T-helper 22 cell (primary cell): ENCODE data around the gene C9orf50.
"Not testable (repeated sequence)": the region's sequence is repeated elsewhere in the genome, so short reads cannot be mapped to it uniquely, and the experiment has no call there.

Experiments used
- DNase-seq: peaks from one replicate; pipeline ENCODE4 v3.0.0-alpha.2; 2020; ENCODE audit warnings: low read depth

C9orf50 gene, protein sequence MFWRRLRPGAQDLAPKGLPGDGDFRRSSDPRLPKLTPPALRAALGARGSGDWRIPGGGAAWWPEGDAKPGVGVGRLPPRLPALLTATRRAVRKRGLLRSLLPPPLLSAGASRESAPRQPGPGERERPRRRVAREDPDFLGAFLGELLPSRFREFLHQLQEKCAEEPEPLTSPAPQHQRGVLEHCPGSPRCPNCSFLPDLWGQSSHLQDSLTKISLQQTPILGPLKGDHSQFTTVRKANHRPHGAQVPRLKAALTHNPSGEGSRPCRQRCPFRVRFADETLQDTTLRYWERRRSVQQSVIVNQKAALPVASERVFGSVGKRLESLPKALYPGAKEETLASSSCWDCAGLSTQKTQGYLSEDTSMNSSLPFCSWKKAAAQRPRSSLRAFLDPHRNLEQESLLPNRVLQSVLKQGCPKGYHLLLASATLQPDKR

DNA sequence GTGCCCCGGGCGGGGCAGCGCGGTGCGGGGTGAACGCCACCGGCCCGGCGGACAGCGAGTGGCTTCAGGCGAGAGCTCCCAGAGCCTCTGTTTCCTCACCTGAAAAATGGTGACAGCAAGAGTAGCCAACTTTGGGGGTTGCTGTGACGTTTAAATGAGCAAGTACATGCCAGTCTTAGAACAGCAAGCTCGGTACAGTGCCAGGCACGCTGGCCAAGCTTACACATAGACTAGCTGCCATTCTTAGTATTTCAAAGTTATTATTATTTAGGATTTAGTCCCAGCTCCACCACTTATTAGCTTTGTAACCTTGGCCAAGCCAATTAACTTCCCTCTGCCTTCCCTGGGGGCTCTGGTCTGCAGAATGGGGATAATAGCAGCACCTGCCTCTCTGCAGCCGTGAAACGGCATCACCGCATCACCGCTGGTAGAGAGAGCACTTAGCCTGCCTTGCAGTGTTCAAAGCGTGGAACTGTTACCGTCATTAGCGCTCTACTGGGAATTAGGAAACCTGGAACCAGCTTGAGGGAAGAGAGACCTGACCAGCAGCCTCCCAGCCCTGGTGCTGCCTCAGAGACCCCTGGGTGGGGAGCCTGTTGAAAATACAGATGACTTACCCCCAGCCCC is at the start of gene C9orf50:
Gene C9orf50, minus strand, starts transcription at position 433 of the 627 bp plus-strand sequence. CDS start 527 bp downstream, outside the sequence.
- DNase-seq, result no peak

DNA sequence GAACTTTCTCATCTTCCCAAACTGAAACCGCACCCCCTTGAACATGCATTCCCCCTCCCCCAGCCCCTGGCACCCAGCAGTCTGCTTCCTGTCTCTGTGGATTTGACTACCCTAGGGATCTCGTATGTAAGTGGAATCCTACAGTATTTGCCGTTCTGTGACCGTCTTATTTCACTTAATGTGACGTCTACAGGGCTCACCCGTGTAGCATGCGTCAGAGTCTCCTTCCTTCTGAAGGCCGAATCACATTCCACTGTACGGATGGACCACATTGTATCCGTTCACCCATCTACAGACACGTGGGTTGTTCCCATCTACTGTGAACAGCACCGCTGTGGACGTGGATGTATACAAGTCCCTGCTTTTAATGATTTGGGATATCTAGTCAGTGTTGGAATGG is 49.0 kb upstream of the C9orf50 start:
- no peak for DNase-seq

DNA sequence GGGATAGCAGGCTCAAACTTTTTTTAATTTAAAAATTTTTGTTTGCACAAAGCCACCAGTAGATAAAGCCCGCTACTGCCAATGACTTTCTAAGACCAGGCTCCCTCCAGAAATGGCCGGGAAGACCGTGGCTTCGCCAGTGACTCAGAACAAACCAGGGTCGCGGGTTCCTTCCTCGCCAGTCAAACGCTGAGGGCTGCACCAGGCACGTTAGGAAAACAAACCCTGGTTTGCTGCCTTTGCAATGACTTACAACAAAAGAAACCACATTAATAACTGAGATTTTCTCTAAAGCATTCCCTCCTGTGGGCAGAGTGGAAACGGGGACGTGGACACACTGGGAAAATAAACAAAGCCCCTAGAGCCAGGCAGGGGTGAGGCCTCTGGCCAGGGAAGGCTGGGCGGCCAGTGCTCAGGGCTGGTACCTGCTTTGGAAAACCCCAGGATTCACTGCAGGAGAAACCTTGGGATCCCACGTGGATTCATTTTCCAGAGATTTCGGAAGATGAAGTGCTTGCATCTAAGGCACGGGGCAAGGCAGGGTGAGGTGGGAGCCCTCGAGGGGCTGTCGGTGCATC is 48.3 kb upstream of the C9orf50 start:
- DNase-seq, result no peak

DNA sequence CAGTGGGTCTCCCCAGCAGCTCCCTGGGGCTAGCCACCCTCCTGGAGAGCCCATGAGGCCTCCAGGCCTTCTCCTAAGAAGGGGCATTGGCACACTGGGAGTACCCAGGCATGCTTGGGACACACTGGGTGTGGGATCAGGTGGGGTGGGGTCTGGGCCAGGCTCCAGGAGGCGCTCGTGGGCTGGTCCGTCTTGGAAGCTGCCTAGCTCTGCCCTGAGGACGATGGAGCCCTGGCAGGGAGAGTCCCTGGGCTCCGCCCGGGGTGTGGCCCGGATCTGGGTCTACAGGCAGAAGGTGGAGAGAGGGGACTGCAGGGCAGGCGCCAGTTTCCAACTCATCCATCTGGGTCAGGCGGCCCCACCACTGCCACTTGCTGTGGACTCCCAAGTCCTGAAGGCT is 46.9 kb upstream of the C9orf50 start:
- DNase-seq, result no peak

DNA sequence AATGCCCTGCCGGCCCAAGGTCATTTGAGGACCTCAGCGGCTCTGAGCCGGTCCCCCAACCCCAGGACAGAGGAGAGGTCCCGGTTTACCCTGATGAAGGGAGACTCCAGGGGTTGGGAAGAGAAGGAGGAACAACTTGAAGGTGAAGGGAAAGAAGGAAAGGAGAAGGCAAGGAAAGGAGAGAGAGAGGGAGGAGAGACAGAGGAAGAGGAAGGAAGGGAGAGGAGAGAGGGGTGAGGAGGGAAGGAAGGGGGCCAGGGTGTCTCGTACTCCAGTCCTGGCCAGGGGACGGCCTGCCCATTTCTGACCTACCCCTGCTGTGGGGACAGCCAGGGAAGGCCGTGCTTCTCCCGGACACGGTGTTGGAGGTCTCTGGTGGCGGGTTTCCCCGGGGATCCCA is 46.5 kb upstream of the C9orf50 start:
- no peak for DNase-seq

DNA sequence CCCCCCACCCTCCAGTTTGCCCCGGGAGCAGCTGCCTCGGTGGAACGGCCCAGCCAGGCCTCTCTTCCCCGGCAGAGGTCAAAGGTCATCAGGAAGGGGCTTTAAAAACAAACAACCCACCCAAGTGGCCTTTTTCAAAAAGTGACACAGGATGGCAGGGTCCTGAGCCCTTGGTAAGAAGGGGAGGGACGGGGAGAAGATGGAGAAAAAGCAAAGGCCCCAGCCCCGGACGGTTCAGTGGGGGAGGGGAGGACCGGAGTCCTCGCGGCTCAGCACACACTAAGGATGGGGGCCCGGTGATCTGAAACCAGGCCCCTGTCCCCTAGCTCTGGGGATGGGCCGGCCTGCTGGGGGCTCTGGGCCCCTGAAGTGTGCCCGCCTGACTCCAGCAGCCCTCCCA is 45.7 kb upstream of the C9orf50 start:
- DNase-seq, result no peak

DNA sequence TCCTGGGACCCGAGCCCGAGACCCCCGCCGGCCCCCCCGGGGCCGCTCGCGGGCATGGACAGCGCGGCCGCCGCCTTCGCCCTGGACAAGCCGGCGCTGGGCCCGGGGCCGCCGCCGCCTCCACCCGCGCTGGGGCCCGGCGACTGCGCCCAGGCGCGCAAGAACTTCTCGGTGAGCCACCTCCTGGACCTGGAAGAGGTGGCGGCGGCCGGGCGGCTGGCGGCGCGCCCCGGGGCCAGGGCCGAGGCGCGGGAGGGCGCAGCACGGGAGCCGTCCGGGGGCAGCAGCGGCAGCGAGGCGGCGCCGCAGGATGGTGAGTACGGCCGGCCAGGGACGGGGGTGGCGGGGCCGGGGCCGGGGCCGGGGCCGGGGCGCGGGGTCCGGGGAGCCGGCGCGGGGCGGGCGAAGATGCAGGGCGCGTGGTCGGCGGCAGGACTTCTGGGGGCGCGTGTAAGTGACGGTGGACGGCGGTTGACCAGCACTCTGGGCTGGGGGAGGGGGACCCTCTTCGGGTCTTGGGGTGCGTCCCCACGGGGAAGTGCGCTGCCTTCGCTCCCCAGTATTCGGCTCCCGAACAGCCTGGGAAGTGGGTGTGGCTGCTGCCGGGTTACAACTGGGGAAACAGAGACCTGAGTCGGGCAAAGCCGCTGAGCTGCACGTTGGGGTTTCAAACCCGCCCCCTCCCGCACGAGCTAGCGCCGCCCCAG is 45.1 kb upstream of the C9orf50 start:
- DNase-seq, result no peak

DNA sequence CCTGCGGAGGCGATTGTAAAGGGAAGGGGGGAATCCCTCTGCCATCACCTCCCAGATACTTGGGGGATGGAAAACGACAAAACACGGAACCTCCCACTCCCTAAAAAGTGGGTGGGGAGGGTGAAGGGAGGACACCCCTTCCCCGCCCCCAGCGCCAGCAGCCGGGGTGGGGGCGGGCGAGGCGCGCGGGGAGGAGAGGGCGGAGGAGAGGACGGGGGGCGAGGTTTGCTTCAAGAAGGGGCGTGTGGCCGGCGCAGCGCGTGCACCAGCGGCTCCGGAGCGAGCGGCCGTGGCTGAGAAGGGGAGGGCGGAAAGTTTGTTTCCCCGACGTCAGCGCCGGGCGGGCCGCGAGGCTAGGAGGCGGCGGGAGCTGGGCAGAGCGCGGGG is 44.5 kb upstream of the C9orf50 start, which contains the start of gene PRRX2:
Gene PRRX2, plus strand, starts transcription at position 259 of the 387 bp plus-strand sequence. CDS start 221 bp downstream, outside the sequence.
- DNase-seq, result no peak

DNA sequence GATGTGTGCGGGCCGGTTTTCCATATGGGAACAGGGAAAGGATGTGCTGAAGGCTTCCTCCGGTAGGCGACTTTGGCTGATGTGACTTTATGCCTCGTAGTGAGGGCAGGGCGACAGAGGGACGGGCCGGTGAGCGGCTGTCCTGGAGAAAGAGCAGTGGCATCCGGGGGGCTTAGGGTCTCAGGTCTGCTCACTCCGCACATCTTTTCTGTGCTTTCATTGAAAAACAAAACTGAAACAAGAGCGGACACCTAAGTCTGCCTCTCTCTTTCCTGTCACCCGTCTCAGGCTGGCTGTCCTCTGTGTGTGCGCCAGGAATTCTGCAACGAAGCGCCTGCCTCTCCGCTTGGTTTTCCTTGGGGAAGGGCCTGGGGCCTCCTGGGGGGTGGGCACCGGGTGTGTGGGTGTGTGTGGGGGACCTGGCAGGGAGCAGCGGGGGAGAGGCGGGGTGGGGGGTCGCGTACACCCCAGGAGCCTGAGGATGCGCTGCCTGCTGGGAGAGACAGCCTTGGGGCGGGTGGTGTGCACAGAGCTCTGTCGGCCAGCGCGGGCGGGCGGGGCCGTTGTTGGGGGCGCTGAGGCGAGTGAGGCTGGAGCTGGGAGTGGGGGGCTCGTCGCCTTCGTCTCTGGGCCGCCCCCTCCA is 44.0 kb upstream of the C9orf50 start:
- no peak for DNase-seq

DNA sequence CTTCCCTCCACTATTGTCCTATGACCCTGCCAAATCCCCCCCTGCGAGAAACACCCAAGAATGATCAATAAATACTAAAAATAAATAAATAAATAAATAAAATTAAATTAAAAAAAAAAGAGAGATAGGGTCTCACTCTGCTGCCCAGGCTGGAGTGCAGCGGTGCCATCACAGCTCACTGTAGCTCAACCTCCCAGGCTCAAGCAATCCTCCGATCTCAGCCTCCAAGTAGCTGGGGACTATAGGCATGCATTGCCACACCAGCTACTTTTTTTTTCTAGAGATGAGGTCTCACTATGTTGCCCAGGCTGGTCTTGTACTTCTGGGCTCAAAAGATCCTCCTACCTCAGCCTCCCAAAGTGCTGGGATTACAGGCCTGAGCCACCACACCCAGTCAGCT is 41.3 kb upstream of the C9orf50 start:
- not testable (repeated sequence) for DNase-seq

DNA sequence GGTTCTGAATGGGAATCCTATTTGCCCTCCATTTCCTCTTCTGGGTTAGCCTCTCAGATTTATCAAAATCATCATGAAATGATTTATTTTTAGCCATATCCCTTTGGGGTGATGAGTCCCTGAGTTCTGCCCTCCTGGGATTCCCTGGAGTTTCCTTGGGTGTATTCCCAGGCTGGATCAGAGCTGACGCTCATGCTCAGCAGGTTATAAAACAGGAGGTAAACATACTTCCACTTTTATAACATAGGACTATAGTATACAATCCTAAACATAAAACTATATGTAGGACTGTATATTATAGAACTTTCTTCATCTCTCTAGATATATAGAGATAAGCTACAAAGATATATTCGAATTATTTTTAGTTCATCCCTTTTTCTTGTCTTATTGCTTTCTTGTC is 40.1 kb upstream of the C9orf50 start:
- no peak for DNase-seq

DNA sequence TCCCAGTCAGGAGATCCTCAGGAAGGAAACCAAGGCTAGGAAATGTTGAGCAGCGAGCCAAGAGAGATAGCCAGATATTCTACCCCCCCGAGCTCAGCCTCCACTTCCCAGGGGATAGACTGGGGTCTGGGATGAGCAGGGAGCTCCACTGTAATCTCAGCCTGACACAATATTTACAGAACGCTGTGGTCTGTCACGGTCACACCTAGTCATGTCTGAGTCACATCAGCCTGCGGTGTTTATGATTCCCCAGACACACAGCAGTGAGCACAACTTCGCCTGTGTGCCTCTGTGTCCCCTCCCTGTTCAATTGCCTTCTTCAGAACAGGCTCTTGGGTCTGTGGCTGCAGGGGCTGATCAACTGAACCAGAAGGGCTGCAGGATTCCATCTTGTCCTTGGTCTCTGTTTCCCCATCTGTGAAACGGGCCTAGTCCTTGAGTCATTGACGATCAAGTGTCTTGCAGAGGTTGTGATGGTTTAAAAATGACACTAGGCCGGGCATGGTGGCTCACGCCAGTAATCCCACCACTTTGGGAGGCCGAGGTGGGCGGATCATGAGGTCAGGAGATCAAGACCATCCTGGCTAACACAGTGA is 36.0 kb upstream of the C9orf50 start:
- no peak for DNase-seq

DNA sequence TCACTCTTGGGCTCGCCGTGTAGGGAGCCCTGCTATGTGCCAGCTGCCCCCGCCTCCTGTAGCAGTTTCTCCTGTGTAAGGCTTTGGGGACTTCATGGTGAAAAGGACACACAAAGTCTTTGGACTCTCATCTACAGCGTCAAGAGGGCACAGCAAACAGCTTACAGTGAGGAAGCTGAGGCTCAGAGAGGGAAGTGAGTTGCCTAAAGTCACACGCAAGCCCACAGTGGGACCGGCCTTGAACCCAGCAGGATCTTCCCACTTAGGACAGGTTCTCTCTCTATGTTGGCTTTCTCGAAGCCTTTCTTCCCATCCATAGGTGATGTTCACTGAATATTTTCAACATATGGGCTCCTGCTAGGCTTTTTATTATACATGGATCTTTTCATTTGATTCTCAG is 34.8 kb upstream of the C9orf50 start:
- no peak for DNase-seq

DNA sequence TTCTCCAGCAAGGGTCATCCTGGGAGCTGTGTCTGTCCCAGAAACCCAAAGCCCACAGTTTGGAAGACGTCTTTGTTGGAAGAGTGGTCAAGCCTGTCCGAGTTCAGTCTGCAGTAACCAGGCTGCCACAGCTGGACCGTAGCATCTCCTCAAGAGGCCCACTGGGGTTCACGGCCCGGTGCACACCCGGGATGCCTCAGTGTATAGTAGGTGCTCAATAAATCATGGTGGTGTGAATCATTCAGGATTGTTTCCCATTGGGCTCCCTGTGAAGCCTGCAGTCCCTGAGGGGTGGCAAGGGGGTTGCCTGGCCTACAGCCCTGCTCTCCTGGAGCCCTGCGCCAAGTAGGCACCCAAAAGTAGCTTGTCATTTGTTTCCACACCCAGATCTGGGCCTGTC is 34.3 kb upstream of the C9orf50 start:
- DNase-seq, result no peak

DNA sequence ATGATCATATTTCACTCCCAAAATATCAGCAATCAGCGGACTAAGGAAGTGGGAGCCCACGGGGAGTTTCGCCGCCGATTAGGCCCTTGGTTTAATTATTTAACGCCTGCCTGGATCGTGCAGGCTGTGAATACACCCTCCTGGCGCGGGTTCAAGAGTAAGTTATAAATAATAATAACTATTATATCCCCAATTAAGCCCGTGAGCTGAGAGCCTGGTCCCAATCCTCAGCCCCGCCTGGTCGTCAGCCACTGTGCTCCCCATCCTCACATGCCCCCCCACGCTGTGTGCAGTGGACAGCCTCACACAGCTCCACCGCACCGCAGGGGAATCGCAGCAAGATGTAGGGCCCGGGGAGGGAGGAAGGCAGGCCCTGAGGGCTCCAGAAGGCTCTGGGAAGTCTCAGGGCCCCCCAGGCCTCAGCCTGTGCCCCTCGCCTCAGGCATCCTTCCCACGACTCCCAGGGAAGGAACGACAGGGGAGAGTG is 33.7 kb upstream of the C9orf50 start:
- DNase-seq, result no peak

DNA sequence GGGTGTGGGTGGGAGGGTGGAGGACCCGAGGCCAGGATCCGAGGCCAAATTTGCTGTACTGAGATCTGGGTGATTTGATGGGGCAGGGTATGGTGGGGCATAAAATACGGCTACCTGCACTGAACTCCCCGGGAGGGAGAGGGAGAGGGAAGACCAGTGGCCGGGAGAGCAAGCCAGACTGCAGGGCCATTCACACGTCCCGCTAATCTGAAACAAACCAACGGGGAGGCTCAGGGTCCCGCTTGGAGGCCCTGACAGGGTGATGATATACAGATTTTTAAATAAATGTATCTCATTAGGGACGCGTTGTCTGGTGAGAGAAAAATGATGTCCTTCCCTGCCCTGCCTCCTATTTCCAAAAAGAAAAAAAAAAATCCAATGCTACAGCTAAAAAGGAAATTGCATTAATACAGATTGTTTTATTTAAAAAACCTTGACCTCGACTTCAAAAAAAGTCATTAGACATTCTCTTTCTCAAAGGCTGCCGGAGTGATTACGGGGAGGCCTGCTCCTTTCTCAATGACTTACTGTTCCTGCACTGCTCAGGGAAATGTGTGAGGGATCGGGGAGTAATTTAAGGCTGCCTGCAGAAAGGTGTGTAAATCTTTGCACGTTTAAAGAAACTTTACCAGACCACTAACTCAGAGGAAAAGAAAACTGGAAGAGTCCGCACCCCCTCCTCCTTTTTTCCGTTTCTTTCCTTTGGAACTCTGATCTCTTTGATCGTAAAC is 33.1 kb upstream of the C9orf50 start:
- DNase-seq, result no peak

DNA sequence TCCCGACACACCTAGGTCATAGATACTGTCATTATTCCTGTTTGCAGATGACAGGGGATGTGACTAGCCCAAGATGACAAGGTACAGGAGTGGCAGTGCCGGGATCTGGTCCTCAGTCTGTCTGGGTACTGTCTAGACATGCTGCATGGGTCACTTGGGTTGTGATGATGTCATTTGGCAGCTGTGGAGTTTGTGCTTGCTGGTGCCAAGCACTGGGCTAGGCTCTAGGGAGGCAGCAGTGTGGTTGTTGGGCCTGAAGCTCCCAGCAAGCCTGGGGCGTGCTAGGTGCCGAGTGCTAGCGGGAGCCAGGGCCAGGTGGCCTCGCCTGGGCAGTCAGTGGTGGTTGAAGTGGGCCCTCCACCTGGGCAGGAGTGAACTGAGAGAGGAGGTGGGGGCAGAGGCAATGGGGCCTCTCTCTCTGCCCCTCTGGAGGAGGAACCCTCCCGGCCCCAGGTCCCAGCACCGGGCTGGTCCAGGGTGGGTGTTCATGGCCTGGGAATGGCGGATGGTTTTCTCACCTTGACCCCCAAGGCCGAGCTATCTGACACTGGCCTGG is 29.9 kb upstream of the C9orf50 start:
- DNase-seq, result no peak

DNA sequence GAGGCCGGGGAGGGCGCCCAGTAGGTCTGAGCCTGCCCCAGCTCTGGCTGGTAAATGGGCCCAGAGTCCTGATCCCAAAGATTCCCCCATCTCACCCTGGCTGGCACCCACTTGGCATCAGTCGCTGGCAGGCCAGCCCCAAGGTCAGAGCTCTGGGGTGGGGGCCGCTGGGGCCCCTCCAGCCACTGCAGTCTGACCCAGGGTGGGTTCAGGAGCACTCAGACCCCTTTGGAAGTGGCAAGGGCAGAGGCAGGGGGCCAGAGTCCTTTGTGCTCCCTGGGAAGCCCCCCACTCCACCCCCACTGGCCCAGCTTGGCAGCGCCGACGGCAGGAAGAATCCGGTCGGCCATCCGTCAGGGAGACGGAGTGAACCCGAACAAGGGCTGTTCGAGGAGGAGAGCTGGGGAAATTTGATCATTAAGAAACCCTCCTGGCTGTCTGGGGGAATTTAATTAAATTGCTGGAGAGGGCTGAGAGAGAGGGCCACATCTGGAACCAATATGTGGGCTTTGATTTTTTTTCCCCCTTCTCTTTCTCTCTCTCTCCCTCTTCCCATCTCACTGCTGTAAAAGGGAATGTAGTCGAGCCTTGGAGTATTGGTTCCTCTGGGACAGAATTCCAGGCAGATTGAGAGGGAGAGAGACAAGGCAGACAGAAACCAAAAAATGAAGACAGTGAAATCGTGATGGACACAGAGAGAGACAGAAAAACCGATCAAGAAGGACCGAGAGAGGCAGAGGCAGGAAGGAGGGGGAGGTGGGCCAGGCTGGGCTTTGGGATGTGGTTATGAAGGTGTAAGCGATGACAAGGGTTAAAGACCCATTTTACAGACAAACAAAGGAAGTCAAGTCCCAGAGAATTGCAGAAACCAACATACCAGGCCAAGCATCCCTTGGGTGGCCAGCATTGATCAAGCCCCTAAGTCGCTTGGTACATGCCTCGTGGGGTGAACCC is 29.1 kb upstream of the C9orf50 start:
- no peak for DNase-seq

DNA sequence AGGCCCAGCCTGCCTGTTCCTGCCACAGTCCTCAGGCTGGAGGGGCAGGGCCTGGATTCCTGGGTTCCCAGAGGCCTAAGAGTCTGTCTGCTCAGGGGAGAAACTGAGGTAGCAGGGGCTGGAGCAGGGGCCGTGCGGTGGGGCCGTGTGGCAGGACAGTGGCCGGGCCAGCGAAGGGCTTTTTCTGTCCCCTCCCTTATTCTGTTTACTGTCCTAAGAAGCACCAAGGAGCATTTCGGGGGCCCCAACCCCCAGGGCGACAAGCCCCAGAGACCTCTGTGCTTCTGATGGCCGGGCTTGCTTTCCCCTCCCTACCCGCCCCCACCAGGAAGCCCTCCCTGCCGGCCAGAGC is 27.8 kb upstream of the C9orf50 start:
- DNase-seq, result no peak
